GM12872 (cell line): ENCODE measurements around the gene FSD2.

Experiments used
- CTCF ChIP-seq: IDR thresholded peaks from 3 replicates; pipeline ENCODE4 v1.5.1; 2011; ENCODE audit warnings: low read depth, mild to moderate bottlenecking, low read length, moderate library complexity; ENCODE audit not compliant: insufficient read depth

Gene FSD2

DNA sequence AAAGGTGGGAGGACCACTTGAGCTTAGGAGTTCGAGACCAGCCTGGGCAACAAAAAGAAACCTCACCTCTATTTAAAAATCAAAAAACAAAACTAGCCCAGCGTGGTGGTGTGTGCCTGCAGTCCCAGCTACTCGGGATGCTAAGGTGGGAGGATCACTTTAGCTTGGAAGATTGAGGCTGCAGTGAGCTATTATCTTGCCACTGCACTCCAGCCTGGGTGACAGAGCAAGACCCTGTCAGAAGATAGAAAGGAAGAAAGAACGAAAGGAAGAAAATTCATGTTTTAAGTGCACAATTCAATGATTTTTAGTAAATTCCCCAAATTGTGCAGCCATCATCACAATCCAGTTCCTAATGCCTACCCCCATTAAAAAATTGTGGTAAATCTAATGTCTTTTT, 7.8 kb downstream of the FSD2 start:
- no peak for TF ChIP-seq CTCF

DNA sequence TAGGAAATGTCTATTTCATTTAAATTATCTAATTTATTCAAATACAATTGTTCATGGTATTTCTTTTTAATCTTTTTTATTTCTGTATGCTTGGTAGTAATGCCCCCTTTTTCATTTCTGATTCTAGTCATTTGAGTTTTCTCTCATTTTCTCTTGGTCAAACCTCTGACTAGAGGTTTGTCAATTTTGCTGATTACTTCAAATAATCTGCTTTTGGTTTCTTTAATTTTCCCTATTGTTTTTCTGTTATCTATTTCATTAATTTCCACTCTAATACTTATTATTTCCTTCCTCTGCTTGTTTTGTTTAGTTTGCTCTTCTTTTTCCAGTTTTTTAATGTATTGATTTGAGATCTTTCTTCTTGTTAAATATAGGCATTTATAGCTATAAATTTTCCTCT, 12.1 kb downstream of the FSD2 start:
- TF ChIP-seq CTCF, result no peak

GRCh38 chr15:82792068-82792467, 13.8 kb downstream of the FSD2 start:
- no peak for TF ChIP-seq CTCF

GRCh38 chr15:82790321-82790720, 15.5 kb downstream of the FSD2 start:
- no peak for TF ChIP-seq CTCF

GRCh38 chr15:82789491-82789890, 16.4 kb downstream of the FSD2 start:
- TF ChIP-seq CTCF, result no peak

- TF ChIP-seq CTCF, result no peak
Observed at GRCh38 chr15:82788496-82788895, 17.4 kb downstream of the FSD2 start.

DNA sequence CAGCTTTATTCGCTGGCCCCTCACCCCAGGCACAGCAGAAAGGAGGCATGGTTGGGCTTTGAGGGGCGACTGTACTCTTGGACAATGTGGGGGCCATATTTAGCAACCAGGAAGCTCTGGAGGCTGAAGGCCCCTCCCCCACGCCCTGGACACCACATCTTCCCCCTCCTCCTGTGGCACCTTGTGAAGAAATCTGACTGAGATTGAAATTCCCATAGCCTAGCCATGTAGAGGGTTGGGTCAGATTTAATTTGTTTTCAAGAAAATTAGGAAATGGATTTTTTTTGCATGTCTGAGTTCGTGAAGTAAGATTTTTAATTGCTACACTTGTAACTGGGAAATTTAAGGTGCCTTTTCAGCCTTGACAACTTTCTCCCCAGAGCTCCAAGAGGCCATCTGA, 24.5 kb downstream of the FSD2 start:
- no peak for TF ChIP-seq CTCF

DNA sequence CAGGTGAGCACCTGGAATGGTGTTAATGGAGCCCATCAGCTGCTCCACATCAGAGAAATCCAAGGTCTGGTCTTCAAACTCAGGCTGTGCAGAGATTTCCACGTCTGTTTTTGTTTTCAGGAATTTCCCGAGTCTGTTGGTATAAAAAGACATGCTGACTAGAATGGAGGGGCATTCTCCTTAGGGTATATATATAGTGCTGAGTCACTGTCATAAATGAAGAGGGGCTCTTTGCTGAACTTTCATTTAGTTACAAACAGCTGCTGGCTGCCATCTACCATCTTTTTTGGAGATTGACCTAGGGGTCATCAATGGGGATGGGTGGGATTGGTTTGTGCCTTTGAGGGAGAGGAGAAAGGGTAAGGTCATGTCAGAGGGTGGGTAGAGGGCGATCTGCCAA, 27.1 kb downstream of the FSD2 start:
- TF ChIP-seq CTCF, result no peak
